DND-41 (cell line): ENCODE measurements around the gene CENPS.

Source experiments
- ATAC-seq: fragments of 200-7000 bp; cut with Tn5 transposase; 3 replicates; pipeline ENCODE4 v1.9.1; 2021; ENCODE audit warnings: low read depth; ENCODE audit not compliant: insufficient read depth
- DNase-seq: peaks from one replicate; pipeline ENCODE4 v3.0.0-alpha.2; 2020
- H2AFZ ChIP-seq: 2 replicates; pipeline ENCODE4 v1.6.0; 2012; ENCODE audit warnings: low read depth, low read length
- H3K27ac ChIP-seq: 2 replicates; pipeline ENCODE4 v1.5.1; 2012; ENCODE audit warnings: low read length, inconsistent platforms
- H3K27me3 ChIP-seq: fragments of 200-600 bp; sonication (generic); 2 replicates; pipeline ENCODE4 v1.6.0; 2012; ENCODE audit warnings: low read length, mild to moderate bottlenecking, inconsistent platforms; ENCODE audit not compliant: insufficient read depth, poor library complexity
- H3K36me3 ChIP-seq: 2 replicates; pipeline ENCODE4 v1.5.1; 2012; ENCODE audit warnings: low read length, inconsistent platforms; ENCODE audit not compliant: insufficient read depth
- H3K4me1 ChIP-seq: 2 replicates; pipeline ENCODE4 v1.5.1; 2012; ENCODE audit warnings: mild to moderate bottlenecking, low read length; ENCODE audit not compliant: insufficient read depth
- H3K4me2 ChIP-seq: 2 replicates; pipeline ENCODE4 v1.6.0; 2012; ENCODE audit warnings: mild to moderate bottlenecking, moderate library complexity, low read length, inconsistent platforms; ENCODE audit not compliant: insufficient read depth
- H3K4me3 ChIP-seq, 2 experiments: fragments of 200-600 bp in 1 of 2; shearing (Covaris generic) in 1 of 2; 2 replicates each; pipeline ENCODE4 v1.5.1; 2012 to 2016; ENCODE audit warnings: inconsistent platforms in 2 of 2, low read length in 2 of 2, mild to moderate bottlenecking in 2 of 2, low read depth in 1 of 2, moderate library complexity in 1 of 2
- H3K79me2 ChIP-seq: 2 replicates; pipeline ENCODE4 v1.6.0; 2012; ENCODE audit warnings: low read length, inconsistent platforms; ENCODE audit not compliant: insufficient read depth
- H3K9ac ChIP-seq: 2 replicates; pipeline ENCODE4 v1.6.0; 2012; ENCODE audit warnings: low read depth, mild to moderate bottlenecking, inconsistent platforms, low read length, moderate library complexity
- H3K9me3 ChIP-seq: 2 replicates; pipeline ENCODE4 v1.5.1; 2012; ENCODE audit warnings: low read length, moderate library complexity, mild to moderate bottlenecking, inconsistent platforms; ENCODE audit not compliant: insufficient read depth, severe bottlenecking
- H4K20me1 ChIP-seq: 2 replicates; pipeline ENCODE4 v1.6.0; 2012; ENCODE audit warnings: low read length; ENCODE audit not compliant: insufficient read depth
- EZH2 ChIP-seq: IDR thresholded peaks from 3 replicates; pipeline ENCODE4 v1.6.1; 2012; ENCODE audit warnings: borderline replicate concordance, low read depth, mild to moderate bottlenecking, moderate library complexity, low read length, inconsistent platforms; ENCODE audit not compliant: severe bottlenecking
- TF ChIP-seq, protein P1 (sequence below): IDR thresholded peaks from 2 replicates; pipeline ENCODE4 v1.5.1; 2012; ENCODE audit warnings: borderline replicate concordance, low read length, moderate library complexity, mild to moderate bottlenecking; ENCODE audit not compliant: poor library complexity, severe bottlenecking; ENCODE audit errors: extremely low read depth

CENPS gene

DNA sequence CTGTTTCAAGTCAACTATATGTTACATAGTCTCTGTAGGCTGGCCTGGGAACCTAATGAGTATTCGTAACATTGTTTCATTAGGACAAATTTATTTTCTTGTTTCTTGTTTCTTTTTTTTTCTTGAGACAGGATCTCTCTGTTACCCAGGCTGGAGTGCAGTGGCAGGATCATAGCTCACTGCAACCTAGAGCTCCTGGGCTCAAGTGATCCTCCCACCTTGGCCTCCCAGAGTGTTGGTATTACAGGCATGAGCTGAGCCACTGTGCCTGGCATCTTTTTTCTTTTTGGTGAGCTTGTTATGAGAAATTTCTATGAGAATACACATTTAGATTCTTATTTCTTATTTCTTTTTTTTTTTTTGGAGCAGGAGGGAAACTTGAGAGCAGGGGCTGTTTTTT lies 6.8 kb downstream of the CENPS start:
- Histone ChIP-seq H3K4me1 (peaks cover 13% of the 10 kb centered on the region), H3K4me2 (no peak overlapping the region), H3K36me3 (peaks cover 15% of the 10 kb centered on the region), H3K9me3 (no peaks in the 10 kb centered on the region), H3K4me3 (no peak overlapping the region), H3K27me3 (no peaks in the 10 kb centered on the region), H4K20me1 (no peaks in the 10 kb centered on the region), H3K27ac (no peak overlapping the region), H2AFZ (no peak overlapping the region), H3K9ac (no peak overlapping the region), H3K79me2 (peaks cover 8% of the 10 kb centered on the region; the same call in 1 of the 2 replicates)
- DNase-seq (no peak), ATAC-seq (no peak)
- no peak for TF ChIP-seq EZH2

DNA sequence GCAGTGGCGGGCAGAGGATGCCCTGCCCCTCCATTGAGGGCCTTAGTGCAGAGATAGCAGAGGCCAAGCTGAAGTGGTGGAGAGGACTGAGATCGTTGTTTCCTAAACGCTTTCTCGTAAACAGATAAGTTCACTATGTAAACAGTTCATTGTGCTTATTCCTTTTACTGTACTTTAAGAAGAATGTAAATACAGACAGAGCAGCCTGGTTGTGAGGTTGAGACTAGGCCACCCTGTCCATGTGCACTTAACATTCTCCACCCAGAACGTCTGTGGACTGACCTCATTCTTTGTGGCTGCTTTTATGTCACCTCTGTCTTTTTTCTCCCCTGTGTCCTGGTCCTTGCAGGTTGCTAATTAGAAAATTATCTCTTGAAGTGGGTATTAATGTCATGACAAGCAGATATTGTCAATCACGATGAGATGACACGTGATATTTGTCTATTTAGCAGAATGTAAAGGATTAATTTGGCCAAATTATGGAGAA lies 8.5 kb downstream of the CENPS start:
- Histone ChIP-seq H3K4me3 (no peak overlapping the region), H3K9me3 (no peaks in the 10 kb centered on the region), H3K27me3 (no peaks in the 10 kb centered on the region), H2AFZ (no peak overlapping the region), H3K27ac (no peak overlapping the region), H3K9ac (no peak overlapping the region), H3K4me2 (no peak overlapping the region), H3K4me1 (no peaks in the 10 kb centered on the region), H4K20me1 (no peaks in the 10 kb centered on the region), H3K79me2 (no peaks in the 10 kb centered on the region), H3K36me3 (peaks cover 13% of the 10 kb centered on the region)
- DNase-seq (no peak), ATAC-seq (no peak)
- no peak for TF ChIP-seq EZH2
- TF ChIP-seq, protein P1, sequence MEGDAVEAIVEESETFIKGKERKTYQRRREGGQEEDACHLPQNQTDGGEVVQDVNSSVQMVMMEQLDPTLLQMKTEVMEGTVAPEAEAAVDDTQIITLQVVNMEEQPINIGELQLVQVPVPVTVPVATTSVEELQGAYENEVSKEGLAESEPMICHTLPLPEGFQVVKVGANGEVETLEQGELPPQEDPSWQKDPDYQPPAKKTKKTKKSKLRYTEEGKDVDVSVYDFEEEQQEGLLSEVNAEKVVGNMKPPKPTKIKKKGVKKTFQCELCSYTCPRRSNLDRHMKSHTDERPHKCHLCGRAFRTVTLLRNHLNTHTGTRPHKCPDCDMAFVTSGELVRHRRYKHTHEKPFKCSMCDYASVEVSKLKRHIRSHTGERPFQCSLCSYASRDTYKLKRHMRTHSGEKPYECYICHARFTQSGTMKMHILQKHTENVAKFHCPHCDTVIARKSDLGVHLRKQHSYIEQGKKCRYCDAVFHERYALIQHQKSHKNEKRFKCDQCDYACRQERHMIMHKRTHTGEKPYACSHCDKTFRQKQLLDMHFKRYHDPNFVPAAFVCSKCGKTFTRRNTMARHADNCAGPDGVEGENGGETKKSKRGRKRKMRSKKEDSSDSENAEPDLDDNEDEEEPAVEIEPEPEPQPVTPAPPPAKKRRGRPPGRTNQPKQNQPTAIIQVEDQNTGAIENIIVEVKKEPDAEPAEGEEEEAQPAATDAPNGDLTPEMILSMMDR: no peak

DNA sequence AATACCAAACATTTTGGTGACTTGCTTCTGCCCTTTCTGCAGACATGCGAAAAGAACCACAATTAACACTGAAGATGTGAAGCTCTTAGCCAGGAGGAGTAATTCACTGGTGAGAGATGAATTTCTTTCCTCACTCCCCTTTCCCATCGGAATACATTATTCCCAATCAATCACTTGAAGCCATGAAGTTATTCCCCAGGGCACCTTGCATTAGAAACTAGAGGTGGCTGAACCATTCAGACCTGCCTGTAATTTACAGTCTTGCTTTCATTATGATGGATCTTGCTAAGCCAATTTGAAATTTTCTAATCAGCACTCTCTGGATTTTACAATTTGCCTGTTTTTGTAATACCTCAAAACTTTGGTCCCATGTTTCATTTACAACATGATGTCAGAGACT lies 10.1 kb downstream of the CENPS start:
- Histone ChIP-seq H3K36me3 (peaks cover 17% of the 10 kb centered on the region), H2AFZ (no peak overlapping the region), H3K9ac (no peak overlapping the region), H3K27ac (no peak overlapping the region), H3K9me3 (no peaks in the 10 kb centered on the region), H3K4me3 (no peak overlapping the region), H4K20me1 (no peaks in the 10 kb centered on the region), H3K4me2 (no peak overlapping the region), H3K4me1 (no peaks in the 10 kb centered on the region), H3K79me2 (no peaks in the 10 kb centered on the region), H3K27me3 (no peaks in the 10 kb centered on the region)
- no peak for DNase-seq
- TF ChIP-seq EZH2: no peak
- TF ChIP-seq, protein P1: no peak
- ATAC-seq: no peak

DNA sequence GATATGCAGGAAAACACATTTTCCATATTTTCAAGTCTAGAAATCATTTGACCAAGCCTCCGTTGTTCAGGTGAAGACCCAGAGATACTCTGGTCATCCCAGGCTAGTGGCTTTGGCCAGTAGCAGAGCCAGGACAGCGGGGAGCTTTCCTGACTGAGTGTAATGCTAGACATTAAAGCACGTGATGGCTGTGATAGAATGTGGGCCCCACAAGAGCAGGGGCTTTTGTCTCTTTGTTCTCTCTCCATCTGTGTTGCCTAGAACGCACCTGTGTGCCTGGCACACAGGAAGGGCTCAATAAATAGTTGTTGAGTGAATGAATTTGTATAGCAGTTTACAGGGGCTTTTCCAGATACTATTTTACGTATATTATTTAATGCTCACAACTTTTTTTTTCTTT lies 10.6 kb downstream of the CENPS start:
- no peaks in the 10 kb centered on the region for H3K79me2 ChIP-seq
- DNase-seq (no peak), ATAC-seq (no peak)
- no peak overlapping the region for H3K4me3 ChIP-seq
- no peak overlapping the region for H2AFZ ChIP-seq
- no peak overlapping the region for H3K27ac ChIP-seq
- H3K9ac ChIP-seq: no peak overlapping the region
- H3K36me3 ChIP-seq: peaks cover 17% of the 10 kb centered on the region
- no peaks in the 10 kb centered on the region for H3K27me3 ChIP-seq
- H3K4me2 ChIP-seq: no peak overlapping the region
- no peaks in the 10 kb centered on the region for H4K20me1 ChIP-seq
- H3K4me1 ChIP-seq: no peaks in the 10 kb centered on the region
- TF ChIP-seq, protein P1: no peak
- no peak for TF ChIP-seq EZH2
- no peaks in the 10 kb centered on the region for H3K9me3 ChIP-seq
